HEK293T (cell line): ENCODE measurements around the gene ANKRD44.

Experiments used
- ARNT ChIP-seq: fragments of 450-650 bp; IDR thresholded peaks from 2 replicates; pipeline ENCODE4 v1.6.1; 2017; ENCODE audit warnings: mild to moderate bottlenecking
- ELF4 ChIP-seq: fragments of 450-650 bp; IDR thresholded peaks from 2 replicates; pipeline ENCODE4 v1.6.1; 2017; ENCODE audit warnings: antibody characterized with exemption
- LEF1 ChIP-seq: fragments of 450-650 bp; IDR thresholded peaks from 2 replicates; pipeline ENCODE4 v1.6.1; 2017; ENCODE audit warnings: mild to moderate bottlenecking, borderline replicate concordance
- NFRKB ChIP-seq: fragments of 450-650 bp; IDR thresholded peaks from 2 replicates; pipeline ENCODE4 v1.6.1; 2016; ENCODE audit warnings: mild to moderate bottlenecking, moderate library complexity
- TARDBP ChIP-seq: fragments of 450-650 bp; IDR thresholded peaks from 2 replicates; pipeline ENCODE4 v1.6.1; 2016

- no peak for TF ChIP-seq ELF4
- no peak for TF ChIP-seq NFRKB
- TF ChIP-seq LEF1 = no peak
- no peak for TF ChIP-seq TARDBP
- no peak for TF ChIP-seq ARNT
Measured at GRCh38 chr2:197033222-197033621, 277.4 kb downstream of the ANKRD44 start.
